PFSK-1 (cell line): ENCODE results near the gene NR6A1.

Experiments used
- FOXP2 ChIP-seq: optimal IDR thresholded peaks from 2 replicates; pipeline ENCODE3; 2011; ENCODE audit warnings: borderline replicate concordance, control low read depth, inconsistent platforms; ENCODE audit not compliant: insufficient read depth; ENCODE audit errors: extremely low read length, extremely low read depth
- POLR2AphosphoS5 ChIP-seq: IDR thresholded peaks from 2 replicates; pipeline ENCODE4 v1.6.1; 2012; ENCODE audit warnings: low read depth, mild to moderate bottlenecking, control low read depth, low read length, moderate library complexity
- SIN3A ChIP-seq: IDR thresholded peaks from 2 replicates; pipeline ENCODE4 v1.6.1; 2012; ENCODE audit warnings: mild to moderate bottlenecking, low read length, moderate library complexity, borderline replicate concordance; ENCODE audit not compliant: insufficient read depth
- TAF1 ChIP-seq: IDR thresholded peaks from 2 replicates; pipeline ENCODE4 v1.6.1; 2012; ENCODE audit warnings: low read length, control low read depth, borderline replicate concordance; ENCODE audit not compliant: insufficient read depth
- TF ChIP-seq, protein P1 (sequence below), 2 experiments: IDR thresholded peaks; 2 replicates each; pipeline versions ENCODE4 v1.6.1 to v1.8.0; 2011 to 2012; ENCODE audit warnings: low read depth in 2 of 2, low read length in 2 of 2, control low read depth in 1 of 2, inconsistent platforms in 1 of 2, mild to moderate bottlenecking in 1 of 2, moderate library complexity in 1 of 2; ENCODE audit not compliant: insufficient read depth in 1 of 2

Gene NR6A1

DNA sequence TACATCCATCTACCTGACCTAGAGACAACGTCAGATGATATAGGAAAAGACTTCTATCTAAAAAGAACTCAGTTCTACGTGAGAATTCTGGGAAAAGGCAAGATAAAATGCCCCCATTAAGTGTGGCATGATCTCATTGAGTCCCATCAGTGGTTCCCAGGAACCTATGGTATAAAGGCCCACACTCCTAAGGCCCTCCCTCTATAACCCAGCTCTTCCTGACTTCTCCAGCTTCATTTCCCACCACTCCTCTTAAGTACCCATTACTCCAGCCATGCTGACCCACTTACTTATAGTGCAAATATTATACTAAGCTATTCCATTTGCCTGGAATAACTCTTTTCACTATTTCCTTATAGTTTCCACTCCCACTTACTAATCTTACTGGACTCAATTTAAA is 168.5 kb downstream of the NR6A1 start:
- TF ChIP-seq POLR2AphosphoS5 = no peak
- TF ChIP-seq FOXP2 = no peak
- TF ChIP-seq, protein P1, sequence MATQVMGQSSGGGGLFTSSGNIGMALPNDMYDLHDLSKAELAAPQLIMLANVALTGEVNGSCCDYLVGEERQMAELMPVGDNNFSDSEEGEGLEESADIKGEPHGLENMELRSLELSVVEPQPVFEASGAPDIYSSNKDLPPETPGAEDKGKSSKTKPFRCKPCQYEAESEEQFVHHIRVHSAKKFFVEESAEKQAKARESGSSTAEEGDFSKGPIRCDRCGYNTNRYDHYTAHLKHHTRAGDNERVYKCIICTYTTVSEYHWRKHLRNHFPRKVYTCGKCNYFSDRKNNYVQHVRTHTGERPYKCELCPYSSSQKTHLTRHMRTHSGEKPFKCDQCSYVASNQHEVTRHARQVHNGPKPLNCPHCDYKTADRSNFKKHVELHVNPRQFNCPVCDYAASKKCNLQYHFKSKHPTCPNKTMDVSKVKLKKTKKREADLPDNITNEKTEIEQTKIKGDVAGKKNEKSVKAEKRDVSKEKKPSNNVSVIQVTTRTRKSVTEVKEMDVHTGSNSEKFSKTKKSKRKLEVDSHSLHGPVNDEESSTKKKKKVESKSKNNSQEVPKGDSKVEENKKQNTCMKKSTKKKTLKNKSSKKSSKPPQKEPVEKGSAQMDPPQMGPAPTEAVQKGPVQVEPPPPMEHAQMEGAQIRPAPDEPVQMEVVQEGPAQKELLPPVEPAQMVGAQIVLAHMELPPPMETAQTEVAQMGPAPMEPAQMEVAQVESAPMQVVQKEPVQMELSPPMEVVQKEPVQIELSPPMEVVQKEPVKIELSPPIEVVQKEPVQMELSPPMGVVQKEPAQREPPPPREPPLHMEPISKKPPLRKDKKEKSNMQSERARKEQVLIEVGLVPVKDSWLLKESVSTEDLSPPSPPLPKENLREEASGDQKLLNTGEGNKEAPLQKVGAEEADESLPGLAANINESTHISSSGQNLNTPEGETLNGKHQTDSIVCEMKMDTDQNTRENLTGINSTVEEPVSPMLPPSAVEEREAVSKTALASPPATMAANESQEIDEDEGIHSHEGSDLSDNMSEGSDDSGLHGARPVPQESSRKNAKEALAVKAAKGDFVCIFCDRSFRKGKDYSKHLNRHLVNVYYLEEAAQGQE (IDR thresholded peaks at IDR 0.05; ENCODE audit: insufficient read depth in 1 of 2, low read depth in 2 of 2, low read length in 2 of 2) = no peak
- no peak for TF ChIP-seq TAF1
- TF ChIP-seq SIN3A = no peak

DNA sequence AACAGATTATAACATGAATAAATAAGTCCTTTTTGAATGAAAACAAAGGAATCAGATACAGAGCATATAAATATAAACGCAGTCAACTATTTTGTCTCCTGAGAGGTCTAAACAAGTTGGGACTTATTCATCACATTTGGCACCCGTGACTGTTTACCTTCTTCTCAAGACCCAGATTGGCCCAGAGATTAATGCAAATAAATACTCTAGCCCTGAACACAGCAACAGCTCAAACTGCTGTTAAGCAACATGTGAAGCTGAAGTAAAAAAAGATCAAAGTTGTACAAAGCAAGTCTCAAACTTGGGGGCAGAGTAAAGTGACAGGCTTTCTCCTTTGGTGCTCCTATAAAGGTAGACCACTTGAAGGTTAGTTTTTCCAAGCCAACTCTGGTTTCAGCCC is 168.9 kb downstream of the NR6A1 start:
- TF ChIP-seq SIN3A (no peak), TAF1 (no peak), POLR2AphosphoS5 (no peak), FOXP2 (no peak)
- TF ChIP-seq, protein P1 (IDR thresholded peaks at IDR 0.05; ENCODE audit: insufficient read depth in 1 of 2, low read depth in 2 of 2, low read length in 2 of 2) = no peak

DNA sequence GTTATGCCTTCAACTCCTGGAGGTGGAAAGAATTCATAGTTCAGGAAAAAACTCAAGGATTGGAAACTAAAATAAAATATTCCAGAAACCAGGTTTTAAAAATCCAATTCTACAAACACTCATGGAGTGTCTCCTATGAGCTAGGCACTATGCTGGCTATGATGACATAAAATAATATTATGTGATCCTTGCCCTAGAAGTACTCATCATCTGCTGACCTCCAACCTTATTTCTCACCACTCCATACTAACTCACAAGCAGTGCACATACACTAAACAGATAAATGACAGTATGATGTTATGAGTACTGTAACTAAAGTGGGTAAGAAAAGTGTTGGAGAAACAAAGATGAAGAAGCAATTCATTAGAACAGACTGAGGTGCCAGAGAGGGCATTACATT is 170.7 kb downstream of the NR6A1 start:
- TF ChIP-seq, protein P1 (IDR thresholded peaks at IDR 0.05; ENCODE audit: insufficient read depth in 1 of 2, low read depth in 2 of 2, low read length in 2 of 2) = no peak
- TF ChIP-seq TAF1 (no peak), POLR2AphosphoS5 (no peak), SIN3A (no peak), FOXP2 (no peak)

DNA sequence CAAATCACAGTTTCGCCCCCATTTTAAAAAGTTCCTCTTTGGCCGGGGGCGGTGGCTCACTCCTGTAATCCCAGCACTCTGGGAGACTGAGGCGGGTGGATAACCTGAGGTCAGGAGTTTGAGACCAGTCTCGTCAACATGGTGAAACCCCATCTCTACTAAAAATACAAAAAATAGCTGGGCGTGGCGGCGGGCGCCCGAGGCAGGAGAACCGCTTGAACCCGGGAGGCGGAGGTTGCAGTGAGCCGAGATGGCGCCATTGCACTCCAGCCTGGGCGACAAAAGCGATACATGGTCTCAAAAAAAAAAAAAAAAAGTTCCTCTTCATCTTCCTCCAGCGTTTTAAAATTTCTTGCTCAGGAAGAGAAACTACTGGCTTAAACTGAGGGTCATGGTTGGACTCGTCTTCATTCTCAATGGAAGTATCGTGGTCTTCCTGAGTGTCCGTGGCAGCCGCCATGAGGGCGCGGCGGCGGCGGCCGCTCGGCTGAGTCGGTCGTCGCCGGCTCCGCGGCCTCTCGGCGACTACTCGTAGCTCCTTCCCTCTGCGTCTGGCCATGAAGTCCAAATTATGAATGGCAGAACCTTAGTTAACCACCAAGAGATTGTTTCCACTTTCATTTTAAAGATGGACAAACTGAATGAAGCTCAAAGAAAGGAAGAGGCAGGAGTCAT is 171.9 kb downstream of the NR6A1 start:
- TF ChIP-seq FOXP2 (no peak), SIN3A (no peak), POLR2AphosphoS5 (no peak), TAF1 (no peak)
- TF ChIP-seq, protein P1 (IDR thresholded peaks at IDR 0.05; ENCODE audit: insufficient read depth in 1 of 2, low read depth in 2 of 2, low read length in 2 of 2) = no peak

DNA sequence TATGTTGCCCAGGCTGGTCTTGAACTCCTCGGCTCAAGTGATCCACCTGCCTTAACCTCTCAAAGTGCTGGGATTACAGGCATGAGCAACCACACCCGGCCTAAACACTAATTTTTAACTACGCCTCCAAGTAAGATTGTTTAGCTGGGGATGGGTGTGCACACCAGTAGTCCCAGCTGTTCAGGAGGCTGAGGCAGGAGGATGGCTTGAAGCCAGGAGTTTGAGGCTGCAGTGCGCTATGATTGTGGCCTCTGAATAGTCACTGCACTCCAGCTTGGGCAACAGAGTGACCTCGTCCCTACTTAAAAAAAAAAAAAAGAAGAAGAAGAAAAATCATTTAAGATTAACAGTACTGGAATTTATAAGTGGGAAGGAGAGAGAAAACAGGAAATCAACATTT is 173.1 kb downstream of the NR6A1 start:
- TF ChIP-seq FOXP2 (no peak), TAF1 (no peak), SIN3A (no peak)
